ENCODE measurements around the gene TAS2R40. TPM values are rescaled to one million over a fixed set of nuclear protein-coding genes. Genes with fewer than 3 reads are reported as not detected.

TAS2R40 gene
- total and polyA plus RNA-seq, 8 donors: not detected

DNA sequence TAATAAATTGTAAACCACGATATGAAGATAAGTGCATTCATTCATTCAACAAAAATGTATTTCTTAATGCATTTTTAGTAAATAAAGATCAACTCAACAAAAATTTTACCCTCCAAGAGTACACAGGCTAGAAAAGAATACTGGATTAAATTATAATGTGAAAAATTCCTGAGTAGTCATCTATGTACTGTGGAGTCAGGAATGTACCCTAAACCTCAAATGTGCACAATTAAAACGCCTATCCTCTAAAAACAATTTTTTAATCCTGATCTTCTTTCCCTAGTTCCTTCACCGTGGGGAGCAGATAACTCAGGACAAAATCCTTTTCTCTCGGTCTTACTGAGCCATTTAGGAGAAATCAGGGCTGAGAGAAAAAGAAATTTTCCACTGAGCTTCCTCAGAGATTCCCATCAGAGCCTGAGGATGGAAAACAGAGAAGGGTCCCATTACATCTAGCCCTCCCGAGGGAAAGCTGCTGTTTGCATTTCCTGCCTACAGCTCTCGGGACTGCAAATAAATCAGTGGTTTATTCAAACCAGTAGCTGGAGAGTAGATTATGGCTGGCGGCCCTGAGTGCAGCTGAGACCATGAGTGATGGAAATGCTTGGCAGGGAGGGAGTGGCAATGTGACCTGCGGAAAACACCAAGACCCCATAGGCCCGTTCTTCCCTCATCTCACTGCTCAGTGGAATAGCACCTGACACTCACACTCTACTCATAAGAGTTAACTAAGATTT lies 7.4 kb downstream of the TAS2R40 start:
- 27 to 41% (median 30%) methylated on average over 9 of the region's 9 CpGs for WGBS, 5 donors
- no peak overlapping the region for H3K4me3 ChIP-seq
- no peaks in the 10 kb centered on the region for H3K27me3 ChIP-seq
- H3K27ac ChIP-seq: no peak overlapping the region
- intact Hi-C loops (cut with DNase I; ENCODE audit: low total_unique reads): no loop called here
- peaks cover 0 to 4% (median 0%) of the 10 kb centered on the region in 4 donors for H3K9me3 ChIP-seq
- TF ChIP-seq EP300 (IDR thresholded peaks at IDR 0.05) (no peak), POLR2A (IDR thresholded peaks at IDR 0.05) (no peak), CTCF (IDR thresholded peaks at IDR 0.05) (no peak), POLR2AphosphoS5 (IDR thresholded peaks at IDR 0.05) (no peak)
- no peaks in the 10 kb centered on the region for H3K36me3 ChIP-seq
- peak in 1 of 2 donors; percentile 51 for DNase-seq
- H3K4me1 ChIP-seq: peaks cover 0 to 7% (median 0%) of the 10 kb centered on the region in 4 donors

- Histone ChIP-seq H3K9me3 (peaks cover 0 to 4% (median under 1%) of the 10 kb centered on the region in 4 donors), H3K27ac (no peak overlapping the region), H3K4me1 (peaks cover 0 to 7% (median 0%) of the 10 kb centered on the region in 4 donors), H3K27me3 (no peaks in the 10 kb centered on the region), H3K36me3 (no peaks in the 10 kb centered on the region), H3K4me3 (no peak overlapping the region)
- no peak for TF ChIP-seq POLR2A (IDR thresholded peaks at IDR 0.05)
- TF ChIP-seq CTCF (IDR thresholded peaks at IDR 0.05): peak in 1 of 7 experiments; percentile 5
- no peak for DNase-seq
- 92 to 99% (median 96%) methylated on average over 2 of the region's 2 CpGs for WGBS, 5 donors
- intact Hi-C loops (cut with DNase I; ENCODE audit: low total_unique reads): no loop called here
These were observed 9.0 kb downstream of the TAS2R40 start for GRCh38 chr7:143230602-143231457.

DNA sequence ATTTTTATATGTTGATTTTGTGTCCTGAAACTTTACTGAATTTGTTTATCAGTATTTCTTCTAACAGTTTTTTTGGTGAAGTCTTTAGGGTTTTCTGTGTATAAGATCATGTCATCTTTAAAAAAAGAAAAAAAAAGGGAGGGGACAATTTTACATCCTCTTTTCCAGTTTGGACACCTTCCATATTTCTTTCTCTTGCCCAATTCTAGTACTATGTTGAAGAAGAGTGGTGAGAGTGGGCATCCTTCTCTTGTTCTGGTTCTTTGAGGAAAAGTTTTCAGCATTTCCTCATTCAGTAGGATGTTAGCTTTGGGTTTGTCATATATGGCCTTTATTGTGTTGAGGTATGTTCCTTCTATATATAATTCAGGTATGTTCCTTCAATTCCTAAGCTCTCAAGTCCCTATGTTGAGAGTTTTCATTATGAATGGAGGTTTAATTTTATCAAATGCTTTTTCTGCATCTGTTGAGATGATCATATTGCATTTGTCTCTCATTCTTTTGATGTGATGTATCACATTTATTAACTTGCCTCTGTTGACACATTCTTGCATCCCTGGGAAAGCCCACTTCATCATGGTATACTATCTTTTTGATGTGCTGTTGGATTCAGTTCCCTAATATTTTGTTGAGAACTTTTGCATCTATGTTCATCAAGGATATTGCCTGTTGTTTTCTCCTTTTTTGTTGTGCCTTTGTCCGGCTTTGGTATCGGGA lies 12.1 kb downstream of the TAS2R40 start:
- DNase-seq: no peak
- no peak overlapping the region for H3K4me3 ChIP-seq
- no peak overlapping the region for H3K27ac ChIP-seq
- no peaks in the 10 kb centered on the region for H3K27me3 ChIP-seq
- intact Hi-C loops (cut with DNase I; ENCODE audit: low total_unique reads): no loop called here
- 94 to 99% (median 96%) methylated on average over 2 of the region's 2 CpGs for WGBS, 5 donors
- H3K4me1 ChIP-seq: peaks cover 0 to 7% (median 0%) of the 10 kb centered on the region in 4 donors
- no peak for TF ChIP-seq POLR2AphosphoS5 (IDR thresholded peaks at IDR 0.05)
- no peak for TF ChIP-seq POLR2A (IDR thresholded peaks at IDR 0.05)
- TF ChIP-seq EP300 (IDR thresholded peaks at IDR 0.05): no peak
- no peak for TF ChIP-seq CTCF (IDR thresholded peaks at IDR 0.05)
- peaks cover 0 to 20% (median 8%) of the 10 kb centered on the region in 4 donors for H3K9me3 ChIP-seq
- no peaks in the 10 kb centered on the region for H3K36me3 ChIP-seq

- TF ChIP-seq EP300 (IDR thresholded peaks at IDR 0.05) (no peak), CTCF (IDR thresholded peaks at IDR 0.05) (no peak), POLR2AphosphoS5 (IDR thresholded peaks at IDR 0.05) (no peak), POLR2A (IDR thresholded peaks at IDR 0.05) (no peak)
- Histone ChIP-seq H3K27ac (no peak overlapping the region), H3K27me3 (no peaks in the 10 kb centered on the region), H3K36me3 (no peaks in the 10 kb centered on the region), H3K4me1 (peaks cover 0 to 1% (median 0%) of the 10 kb centered on the region in 4 donors), H3K9me3 (peaks cover 0 to 20% (median 8%) of the 10 kb centered on the region in 4 donors), H3K4me3 (no peak overlapping the region)
- intact Hi-C loops (cut with DNase I; ENCODE audit: low total_unique reads): no loop called here
- 78 to 89% (median 86%) methylated on average over 3 of the region's 3 CpGs for WGBS, 5 donors
- no peak for DNase-seq
These were observed 12.7 kb downstream of the TAS2R40 start for GRCh38 chr7:143234533-143234875.

Data from stomach (tissue), 9 donors.